Adipocyte (in vitro differentiated cells): ENCODE measurements around the gene ACE2.

Experiments used
- DNase-seq: peaks from one replicate; pipeline ENCODE4 v3.0.0-alpha.2; 2015; ENCODE audit warnings: low read depth
- H3K27me3 ChIP-seq: replicated peaks from 2 replicates; pipeline ENCODE4 v1.7.0; 2013; ENCODE audit warnings: mild to moderate bottlenecking, low read length, moderate library complexity; ENCODE audit not compliant: control insufficient read depth, insufficient read depth
- H3K36me3 ChIP-seq: 2 replicates; pipeline ENCODE4 v1.7.0; 2013; ENCODE audit warnings: low read length, mild to moderate bottlenecking, moderate library complexity; ENCODE audit not compliant: control insufficient read depth, insufficient read depth, severe bottlenecking
- H3K4me1 ChIP-seq: 2 replicates; pipeline ENCODE4 v1.7.0; 2013; ENCODE audit warnings: mild to moderate bottlenecking, low read length, moderate library complexity; ENCODE audit not compliant: control insufficient read depth, insufficient read depth
- H3K4me3 ChIP-seq: 2 replicates; pipeline ENCODE4 v1.7.0; 2013; ENCODE audit warnings: mild to moderate bottlenecking, low read length, moderate library complexity
- H3K9ac ChIP-seq: 2 replicates; pipeline ENCODE4 v1.7.0; 2013; ENCODE audit warnings: mild to moderate bottlenecking, low read length, moderate library complexity
- H3K9me3 ChIP-seq: 2 replicates; pipeline ENCODE4 v1.7.0; 2013; ENCODE audit warnings: mild to moderate bottlenecking, low read length, moderate library complexity; ENCODE audit not compliant: control insufficient read depth

The ACE2 gene

GRCh38 chrX:15616531-15616930, 15.8 kb upstream of the ACE2 start:
- no peaks in the 10 kb centered on the region for H3K4me1 ChIP-seq
- no peaks in the 10 kb centered on the region for H3K9me3 ChIP-seq
- no peak overlapping the region for H3K4me3 ChIP-seq
- peaks cover 11% of the 10 kb centered on the region for H3K27me3 ChIP-seq
- H3K9ac ChIP-seq: no peak overlapping the region
- no peaks in the 10 kb centered on the region for H3K36me3 ChIP-seq
- DNase-seq: no peak

- no peaks in the 10 kb centered on the region for H3K4me1 ChIP-seq
These were observed 6.3 kb upstream of the ACE2 start for GRCh38 chrX:15607067-15607466.

GRCh38 chrX:15606136-15606535, 5.4 kb upstream of the ACE2 start:
- no peaks in the 10 kb centered on the region for H3K36me3 ChIP-seq
- no peak overlapping the region for H3K9ac ChIP-seq
- H3K27me3 ChIP-seq: peaks cover 8% of the 10 kb centered on the region
- no peaks in the 10 kb centered on the region for H3K9me3 ChIP-seq
- no peak for DNase-seq
- no peaks in the 10 kb centered on the region for H3K4me1 ChIP-seq
- no peak overlapping the region for H3K4me3 ChIP-seq

More at GRCh38 chrX:15607067-15607466, 6.3 kb upstream of the ACE2 start:
- no peaks in the 10 kb centered on the region for H3K36me3 ChIP-seq
- H3K9me3 ChIP-seq: no peaks in the 10 kb centered on the region
- peaks cover 10% of the 10 kb centered on the region for H3K27me3 ChIP-seq
- H3K9ac ChIP-seq: no peak overlapping the region
- no peak for DNase-seq
- no peak overlapping the region for H3K4me3 ChIP-seq

GRCh38 chrX:15605226-15605625, 4.5 kb upstream of the ACE2 start:
- Histone ChIP-seq H3K9me3 (no peaks in the 10 kb centered on the region), H3K4me1 (no peaks in the 10 kb centered on the region), H3K36me3 (no peaks in the 10 kb centered on the region), H3K9ac (no peak overlapping the region), H3K27me3 (peaks cover 13% of the 10 kb centered on the region), H3K4me3 (no peak overlapping the region)
- DNase-seq: no peak

GRCh38 chrX:15602761-15603160, 2.0 kb upstream of the ACE2 start:
- H3K36me3 ChIP-seq: no peaks in the 10 kb centered on the region
- peaks cover 13% of the 10 kb centered on the region for H3K27me3 ChIP-seq
- no peak for DNase-seq
- no peak overlapping the region for H3K4me3 ChIP-seq
- H3K9ac ChIP-seq: no peak overlapping the region
- H3K4me1 ChIP-seq: no peaks in the 10 kb centered on the region
- no peaks in the 10 kb centered on the region for H3K9me3 ChIP-seq

GRCh38 chrX:15601932-15602331, 1.2 kb upstream of the ACE2 start:
- no peak overlapping the region for H3K4me3 ChIP-seq

GRCh38 chrX:15600049-15600448, 711 bp downstream of the ACE2 start:
- no peak for DNase-seq

More at GRCh38 chrX:15601932-15602331, 1.2 kb upstream of the ACE2 start:
- Histone ChIP-seq H3K9me3 (no peaks in the 10 kb centered on the region), H3K27me3 (peaks cover 13% of the 10 kb centered on the region), H3K36me3 (no peaks in the 10 kb centered on the region), H3K4me1 (no peaks in the 10 kb centered on the region), H3K9ac (no peak overlapping the region)
- DNase-seq: no peak

GRCh38 chrX:15599461-15599860, 1.3 kb downstream of the ACE2 start:
- Histone ChIP-seq H3K36me3 (no peaks in the 10 kb centered on the region), H3K4me3 (no peak overlapping the region), H3K9me3 (no peaks in the 10 kb centered on the region), H3K4me1 (no peaks in the 10 kb centered on the region), H3K27me3 (peaks cover 24% of the 10 kb centered on the region), H3K9ac (no peak overlapping the region)
- DNase-seq: no peak

More at GRCh38 chrX:15600049-15600448, 711 bp downstream of the ACE2 start:
- Histone ChIP-seq H3K9me3 (no peaks in the 10 kb centered on the region), H3K4me1 (no peaks in the 10 kb centered on the region), H3K4me3 (no peak overlapping the region), H3K9ac (no peak overlapping the region), H3K36me3 (no peaks in the 10 kb centered on the region), H3K27me3 (peaks cover 19% of the 10 kb centered on the region)

- no peak overlapping the region for H3K9ac ChIP-seq
- DNase-seq: no peak
- H3K9me3 ChIP-seq: no peaks in the 10 kb centered on the region
- H3K4me1 ChIP-seq: no peaks in the 10 kb centered on the region
- no peaks in the 10 kb centered on the region for H3K36me3 ChIP-seq
- H3K27me3 ChIP-seq: peaks cover 30% of the 10 kb centered on the region
- no peak overlapping the region for H3K4me3 ChIP-seq
These were observed 2.7 kb downstream of the ACE2 start for GRCh38 chrX:15598026-15598425.

GRCh38 chrX:15594371-15594770, 6.4 kb downstream of the ACE2 start:
- Histone ChIP-seq H3K9me3 (no peaks in the 10 kb centered on the region), H3K36me3 (no peaks in the 10 kb centered on the region), H3K9ac (no peak overlapping the region), H3K4me3 (no peak overlapping the region), H3K27me3 (peaks cover 33% of the 10 kb centered on the region), H3K4me1 (no peaks in the 10 kb centered on the region)
- no peak for DNase-seq

GRCh38 chrX:15579778-15580747, 20.7 kb downstream of the ACE2 start:
- no peak for DNase-seq

More at GRCh38 chrX:15579778-15580747, 20.7 kb downstream of the ACE2 start:
- H3K4me1 ChIP-seq: no peaks in the 10 kb centered on the region
- no peaks in the 10 kb centered on the region for H3K36me3 ChIP-seq
- no peaks in the 10 kb centered on the region for H3K9me3 ChIP-seq
- peaks cover 16% of the 10 kb centered on the region for H3K27me3 ChIP-seq
- no peak overlapping the region for H3K9ac ChIP-seq
- no peak overlapping the region for H3K4me3 ChIP-seq
